Measurements from ENCODE around the gene CDK7.

The CDK7 gene

DNA sequence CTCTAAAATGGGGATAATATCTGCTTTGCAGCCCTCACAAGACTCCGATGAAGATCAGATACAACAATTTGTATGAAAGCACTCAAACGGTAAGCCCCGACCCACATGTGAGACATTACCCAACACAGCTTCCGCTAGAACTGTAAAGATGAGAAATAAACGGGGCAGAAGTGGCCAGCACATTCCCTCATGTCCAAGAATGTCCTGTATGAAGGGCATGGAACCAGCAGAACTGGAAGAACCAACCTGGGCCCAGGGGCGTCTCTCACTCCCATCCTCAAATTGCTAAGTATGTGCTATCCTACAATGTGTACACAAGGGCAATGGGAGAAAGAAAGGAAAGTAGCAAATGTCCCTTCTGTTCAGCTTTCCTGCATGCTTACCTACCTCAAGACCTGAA, 64.9 kb downstream of the CDK7 start:
- no peak for DNase-seq

DNA sequence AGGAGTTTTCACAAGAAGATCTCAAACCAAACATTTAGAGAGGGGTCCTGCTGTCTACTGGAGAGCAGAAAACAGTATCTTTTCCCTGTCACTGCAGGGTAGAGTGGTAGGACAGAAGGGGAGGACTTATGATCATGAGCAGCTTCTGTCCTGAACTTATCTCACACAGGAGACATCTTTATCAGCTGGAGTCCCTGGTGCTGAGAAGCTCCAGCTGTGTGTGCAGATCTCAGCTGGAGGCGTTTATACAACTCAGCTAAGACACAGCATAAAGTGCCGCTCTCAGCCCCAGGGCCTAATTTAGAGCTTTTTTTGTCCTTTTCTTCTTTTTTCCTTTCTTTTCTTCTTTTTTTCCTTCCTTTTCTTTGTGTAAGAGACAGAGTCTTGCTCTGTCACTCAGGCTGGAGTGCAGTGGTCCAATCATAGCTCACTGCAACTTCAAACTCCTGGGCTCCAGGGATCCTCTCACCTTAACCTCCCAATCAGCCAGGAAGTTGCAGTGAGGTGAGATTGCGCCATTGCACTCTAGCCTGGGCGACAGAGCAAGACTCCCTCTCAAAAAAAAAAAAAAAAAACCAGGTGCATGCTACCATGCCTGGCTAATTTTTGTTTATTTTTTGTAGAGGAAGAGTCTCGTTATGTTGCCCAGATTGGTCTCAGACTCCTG, 66.0 kb downstream of the CDK7 start:
- no peak for DNase-seq

DNA sequence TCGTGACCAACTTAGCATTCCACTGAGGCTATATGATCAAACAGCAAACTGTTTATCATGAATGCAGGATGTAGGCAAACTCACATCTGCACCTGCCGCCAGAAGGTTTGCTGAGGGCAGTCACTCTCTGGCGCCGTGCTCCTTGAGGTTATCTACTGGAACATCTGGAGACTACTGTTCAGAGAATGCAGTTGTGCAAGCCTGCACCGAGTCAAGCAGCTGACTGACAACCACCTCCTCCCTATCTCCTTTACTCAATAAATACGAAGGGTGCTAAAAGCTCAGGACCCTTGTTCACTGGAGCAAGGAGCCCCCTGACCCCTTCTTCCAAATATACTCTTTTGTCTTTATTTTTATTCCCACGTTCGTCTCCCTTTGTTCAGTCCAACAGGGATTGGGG, 70.8 kb downstream of the CDK7 start:
- no peak for DNase-seq

DNA sequence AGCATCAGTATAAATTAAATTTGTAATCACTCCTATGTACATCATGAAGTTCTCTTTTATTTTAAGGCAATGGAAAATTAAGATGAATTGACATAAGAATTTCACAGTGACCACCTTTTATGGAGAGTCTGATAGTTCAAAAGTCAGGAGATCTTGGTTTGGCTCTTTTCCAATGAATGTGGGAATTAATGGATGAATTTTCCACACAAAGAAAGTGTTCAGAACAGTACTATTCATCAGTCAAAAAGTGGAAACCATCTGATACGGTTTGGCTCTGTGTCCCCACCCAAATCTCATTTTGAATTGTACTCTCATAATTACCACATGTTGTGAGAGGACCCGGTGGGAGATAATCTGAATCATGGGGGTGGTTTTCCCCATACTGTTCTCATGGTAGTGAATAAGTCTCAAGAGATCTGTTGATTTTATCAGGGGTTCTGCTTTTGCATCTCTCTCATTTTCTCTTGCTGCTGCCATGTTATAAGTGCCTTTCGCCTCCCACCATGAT, 73.4 kb downstream of the CDK7 start:
- DNase-seq = no peak

DNA sequence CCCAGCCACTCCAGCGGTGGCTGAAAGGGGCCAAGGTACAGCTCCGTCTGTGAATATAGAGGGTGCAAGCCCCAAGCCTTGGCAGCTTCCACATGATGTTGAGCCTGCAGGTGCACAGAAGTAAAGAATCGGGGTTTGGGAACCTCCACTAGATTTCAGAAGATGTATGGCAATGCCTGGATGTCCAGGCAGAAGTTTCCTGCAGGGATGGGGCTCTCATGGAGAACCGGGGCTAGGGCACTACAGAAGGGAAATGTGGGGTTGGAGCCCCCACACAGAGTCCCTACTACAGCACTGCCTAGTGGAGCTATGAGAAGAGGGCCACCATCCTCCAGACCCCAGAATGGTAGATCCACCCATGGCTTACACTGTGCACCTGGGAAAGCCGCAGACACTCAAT, 74.7 kb downstream of the CDK7 start:
- no peak for DNase-seq

DNA sequence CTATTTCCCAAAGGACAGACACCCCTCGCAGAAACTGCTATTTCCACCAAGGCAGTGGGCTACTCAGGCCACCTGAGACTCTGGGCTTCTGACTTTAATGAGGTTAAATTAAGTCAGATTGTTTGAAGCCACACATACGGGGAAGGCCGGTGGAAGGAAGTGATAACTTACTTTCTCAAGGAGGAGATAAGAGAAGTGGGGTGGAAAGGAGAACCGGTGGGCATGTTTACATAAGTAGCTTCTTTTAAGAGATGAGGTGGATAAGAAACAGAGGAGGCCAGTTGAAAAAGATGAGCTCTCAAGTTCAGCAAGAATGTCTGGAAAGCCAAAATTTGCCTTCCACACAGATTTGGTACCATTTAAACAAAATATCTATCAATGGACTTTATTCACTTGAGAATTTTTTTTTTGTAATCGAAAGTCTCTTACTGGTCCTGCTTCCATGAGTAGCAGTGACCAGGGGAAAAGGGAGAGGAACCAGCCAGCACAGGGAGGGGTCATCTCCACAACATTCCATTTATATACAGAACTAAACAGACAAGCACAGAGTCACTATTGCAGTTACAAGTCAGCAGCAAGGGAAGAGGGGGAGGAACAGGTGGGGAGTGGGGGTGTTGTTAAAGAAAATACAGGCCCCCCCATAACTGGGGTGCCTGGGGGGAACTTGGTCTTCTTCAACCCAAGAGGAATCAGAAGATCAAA, 77.9 kb downstream of the CDK7 start:
- peak; percentile 22 for DNase-seq

DNA sequence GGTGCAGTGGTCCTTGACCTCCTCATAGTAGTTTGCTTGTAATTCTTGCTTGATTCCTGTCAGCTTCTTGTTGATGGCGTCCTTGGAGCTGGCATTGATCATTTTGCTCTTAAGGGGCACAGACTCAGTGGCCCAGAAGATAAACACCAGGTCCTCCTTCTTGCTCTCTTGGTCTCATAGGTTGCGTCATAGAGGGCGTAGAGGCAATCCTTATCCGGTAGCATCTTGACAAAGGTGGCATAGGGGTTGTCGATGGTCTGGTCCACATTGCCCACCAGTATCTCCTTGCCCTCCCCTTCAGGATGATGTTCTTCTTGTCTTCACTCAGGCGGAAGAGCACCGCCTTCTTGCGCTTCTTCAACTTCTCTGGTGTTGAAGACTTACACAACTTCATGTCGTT, 78.7 kb downstream of the CDK7 start:
- no peak for DNase-seq

DNA sequence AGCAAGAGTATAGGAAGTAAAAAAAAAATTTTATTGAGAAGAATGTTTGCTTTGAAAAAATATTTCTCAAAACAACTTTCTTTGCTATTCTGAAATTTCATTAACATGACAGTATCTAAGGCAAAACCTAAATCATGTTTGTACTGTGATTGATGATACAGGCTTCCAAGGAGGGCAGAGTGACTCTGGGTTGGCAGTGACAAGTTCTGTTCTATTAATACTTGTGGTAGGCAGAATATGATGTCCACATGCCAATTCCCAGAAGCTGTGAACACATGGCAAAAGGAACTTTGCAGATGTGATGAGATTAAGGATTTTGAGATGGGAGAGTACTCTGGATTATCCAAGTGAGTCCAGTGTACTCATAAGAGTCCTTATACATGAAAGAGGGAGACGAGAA, 81.3 kb downstream of the CDK7 start:
- no peak for DNase-seq

DNA sequence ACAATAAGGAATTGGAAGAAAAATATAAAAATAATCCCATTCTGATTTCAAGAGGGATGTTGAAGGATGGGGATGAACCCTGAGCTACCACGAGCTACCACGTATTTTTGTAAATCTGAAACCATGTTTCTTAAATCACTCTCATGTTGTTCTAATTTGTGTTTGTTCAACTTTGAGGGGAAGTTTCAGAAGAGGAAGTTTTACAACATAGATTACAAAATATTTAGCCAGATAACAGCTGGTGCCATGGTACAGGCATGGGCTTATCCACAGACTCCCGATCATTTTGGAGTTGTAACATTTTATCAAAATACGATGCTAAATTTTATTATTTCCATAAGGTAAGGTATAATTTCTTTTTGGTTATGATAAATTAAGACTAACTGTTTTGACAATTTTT, 82.7 kb downstream of the CDK7 start:
- DNase-seq = peak; percentile 24

DNA sequence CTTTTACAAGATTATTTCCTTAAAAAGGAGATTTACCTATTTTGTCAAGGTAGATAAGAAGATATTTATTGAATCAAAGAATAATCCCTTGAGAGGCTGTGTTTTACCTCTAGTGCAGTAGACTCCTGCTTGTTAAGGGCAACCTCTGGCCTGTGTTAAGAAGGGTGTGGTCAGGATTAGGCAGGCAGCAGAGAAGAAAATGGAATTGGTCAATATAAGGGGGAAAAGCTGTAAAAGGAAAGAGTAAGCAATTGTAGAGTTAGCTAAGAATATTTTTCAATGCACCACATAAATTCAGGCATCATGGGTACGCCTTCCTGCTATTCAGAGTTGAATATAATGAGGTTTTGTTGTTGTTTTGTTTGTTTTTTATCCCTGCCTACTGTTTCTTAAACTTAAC, 91.7 kb downstream of the CDK7 start:
- no peak for DNase-seq

Measured in GF-D8 (cell line).